ENCODE measurements around the gene TMEM174. TPM values are rescaled to one million over a fixed set of nuclear protein-coding genes. Genes with fewer than 3 reads are reported as not detected.

TMEM174 gene
- total RNA-seq, 1 donor from 2014 or later, result not detected

DNA sequence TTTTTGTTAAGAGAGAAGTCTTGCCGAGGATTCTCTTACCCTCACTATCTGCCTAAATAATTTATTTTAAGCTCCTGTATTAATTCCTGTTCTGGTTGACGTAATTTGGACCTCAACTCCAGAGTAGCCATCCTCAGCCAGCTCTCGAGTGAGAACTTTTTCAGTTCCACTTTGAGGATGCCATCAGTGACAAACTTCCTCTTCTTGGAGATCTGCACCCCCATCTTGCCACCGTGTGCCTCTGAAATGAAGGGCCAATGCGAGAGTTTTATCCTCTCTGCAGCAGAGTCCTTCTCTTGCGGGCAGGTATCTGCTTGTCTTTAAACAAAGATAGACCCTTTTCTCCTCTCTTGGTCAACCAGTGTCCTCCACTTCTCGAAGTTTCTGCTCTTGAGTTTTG, 19.5 kb upstream of the TMEM174 start:
- H3K4me3 ChIP-seq, result no peak overlapping the region
- TF ChIP-seq, protein P1, sequence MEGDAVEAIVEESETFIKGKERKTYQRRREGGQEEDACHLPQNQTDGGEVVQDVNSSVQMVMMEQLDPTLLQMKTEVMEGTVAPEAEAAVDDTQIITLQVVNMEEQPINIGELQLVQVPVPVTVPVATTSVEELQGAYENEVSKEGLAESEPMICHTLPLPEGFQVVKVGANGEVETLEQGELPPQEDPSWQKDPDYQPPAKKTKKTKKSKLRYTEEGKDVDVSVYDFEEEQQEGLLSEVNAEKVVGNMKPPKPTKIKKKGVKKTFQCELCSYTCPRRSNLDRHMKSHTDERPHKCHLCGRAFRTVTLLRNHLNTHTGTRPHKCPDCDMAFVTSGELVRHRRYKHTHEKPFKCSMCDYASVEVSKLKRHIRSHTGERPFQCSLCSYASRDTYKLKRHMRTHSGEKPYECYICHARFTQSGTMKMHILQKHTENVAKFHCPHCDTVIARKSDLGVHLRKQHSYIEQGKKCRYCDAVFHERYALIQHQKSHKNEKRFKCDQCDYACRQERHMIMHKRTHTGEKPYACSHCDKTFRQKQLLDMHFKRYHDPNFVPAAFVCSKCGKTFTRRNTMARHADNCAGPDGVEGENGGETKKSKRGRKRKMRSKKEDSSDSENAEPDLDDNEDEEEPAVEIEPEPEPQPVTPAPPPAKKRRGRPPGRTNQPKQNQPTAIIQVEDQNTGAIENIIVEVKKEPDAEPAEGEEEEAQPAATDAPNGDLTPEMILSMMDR (IDR thresholded peaks at IDR 0.05; ENCODE audit: borderline replicate concordance), result no peak
- H3K36me3 ChIP-seq, result no peaks in the 10 kb centered on the region
- intact Hi-C loops (cut with micrococcal nuclease), result no loop called here
- no peak for DNase-seq
- no peak overlapping the region for H3K27ac ChIP-seq (replicated peaks)
- no peaks in the 10 kb centered on the region for H3K4me1 ChIP-seq
- H3K9me3 ChIP-seq (replicated peaks), result no peaks in the 10 kb centered on the region
- H3K27me3 ChIP-seq (ENCODE audit: low read depth), result peaks cover 18% of the 10 kb centered on the region

DNA sequence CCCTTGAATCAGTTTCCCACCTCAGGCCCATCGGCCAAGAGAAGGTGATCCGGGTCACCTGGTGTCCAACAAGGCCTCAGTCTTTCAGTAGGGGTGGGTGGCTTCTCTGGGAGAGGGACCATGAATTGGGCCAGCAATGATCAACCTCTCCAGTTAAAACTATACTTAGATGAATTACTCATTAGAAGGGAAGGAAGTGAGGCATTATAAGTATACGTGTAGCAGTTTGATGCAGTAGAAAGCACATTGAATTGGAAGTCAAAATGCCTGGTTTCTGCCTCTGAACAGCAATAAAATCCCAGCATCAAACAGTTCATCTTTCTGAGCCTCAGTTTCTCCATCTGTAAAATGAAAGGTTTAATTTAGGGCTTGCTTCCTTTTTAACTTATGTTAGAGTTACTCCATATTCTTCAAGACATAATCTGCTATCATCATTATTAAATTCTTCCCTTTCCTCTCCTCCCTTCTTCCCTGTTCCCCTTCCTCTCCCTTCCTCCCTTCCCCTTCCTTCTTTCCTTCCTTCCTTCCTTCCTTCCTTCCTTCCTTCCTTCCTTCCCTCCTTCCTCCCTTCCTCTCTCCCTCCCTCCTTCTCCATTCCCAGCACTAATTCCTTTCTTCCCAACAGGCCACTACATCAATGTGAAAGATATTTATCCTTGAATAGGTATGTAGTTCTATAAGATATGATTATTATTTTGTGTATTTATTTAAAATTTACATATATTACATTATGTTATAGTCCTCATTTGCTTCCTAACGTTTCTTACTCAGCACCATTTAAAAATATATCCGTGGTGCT, 18.6 kb upstream of the TMEM174 start:
- TF ChIP-seq, protein P1 (IDR thresholded peaks at IDR 0.05; ENCODE audit: borderline replicate concordance), result no peak
- no peak for DNase-seq
- Histone ChIP-seq H3K27me3 (ENCODE audit: low read depth) (peaks cover 27% of the 10 kb centered on the region), H3K27ac (replicated peaks) (no peak overlapping the region), H3K9me3 (replicated peaks) (no peaks in the 10 kb centered on the region), H3K4me3 (no peak overlapping the region), H3K4me1 (no peaks in the 10 kb centered on the region), H3K36me3 (no peaks in the 10 kb centered on the region)
- intact Hi-C loops (cut with micrococcal nuclease), result no loop called here

DNA sequence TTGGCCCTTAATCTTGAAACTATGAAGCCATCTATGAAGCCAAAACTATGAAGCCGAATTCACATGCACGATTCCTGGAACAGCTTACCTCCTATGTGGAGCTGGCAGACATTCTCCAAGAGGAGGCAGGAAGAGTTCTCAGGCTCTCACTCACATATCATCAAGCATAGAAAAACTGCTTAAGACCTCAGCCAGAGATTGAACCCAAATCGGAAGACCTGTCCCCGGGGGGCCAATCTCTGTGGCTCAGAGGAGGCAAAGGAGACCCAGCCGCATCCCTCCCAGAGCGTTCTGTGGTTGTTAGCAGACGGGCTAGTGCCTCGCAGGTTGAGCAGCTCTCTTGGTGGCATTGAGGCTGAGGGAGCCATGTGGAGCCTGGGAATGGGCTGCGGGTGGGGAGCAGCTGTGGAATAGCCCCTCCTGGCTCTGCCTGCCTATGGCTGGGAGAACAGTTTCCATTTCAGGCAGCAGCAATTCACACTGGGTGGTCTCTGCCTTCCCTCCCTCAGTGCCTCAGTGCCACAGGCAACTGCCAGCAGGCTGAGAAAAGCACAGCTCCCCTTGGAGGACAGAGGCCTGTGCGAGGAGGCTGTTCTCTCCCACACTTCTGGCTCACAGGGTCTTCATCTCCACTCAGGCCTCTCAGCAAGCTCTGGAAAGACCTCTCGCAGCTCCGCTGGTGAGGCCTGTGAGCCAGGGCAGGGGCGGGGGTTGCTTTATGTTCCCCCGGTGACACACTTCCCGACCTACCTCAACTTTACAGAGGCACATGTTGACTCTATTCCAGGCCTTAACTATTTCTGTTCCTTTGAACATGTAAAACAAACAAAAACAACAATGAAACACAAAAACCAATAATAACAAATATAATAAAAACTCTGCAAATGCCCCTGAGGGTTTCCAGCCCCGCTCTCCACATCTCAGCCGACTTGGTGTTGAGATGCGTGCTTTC, 17.4 kb upstream of the TMEM174 start:
- no peak for DNase-seq
- peaks cover 33% of the 10 kb centered on the region for H3K27me3 ChIP-seq (ENCODE audit: low read depth)
- H3K27ac ChIP-seq (replicated peaks), result no peak overlapping the region
- H3K4me1 ChIP-seq, result no peaks in the 10 kb centered on the region
- H3K36me3 ChIP-seq, result no peaks in the 10 kb centered on the region
- TF ChIP-seq, protein P1 (IDR thresholded peaks at IDR 0.05; ENCODE audit: borderline replicate concordance), result no peak
- no peak overlapping the region for H3K4me3 ChIP-seq
- intact Hi-C loops (cut with micrococcal nuclease), result no loop called here
- no peaks in the 10 kb centered on the region for H3K9me3 ChIP-seq (replicated peaks)

DNA sequence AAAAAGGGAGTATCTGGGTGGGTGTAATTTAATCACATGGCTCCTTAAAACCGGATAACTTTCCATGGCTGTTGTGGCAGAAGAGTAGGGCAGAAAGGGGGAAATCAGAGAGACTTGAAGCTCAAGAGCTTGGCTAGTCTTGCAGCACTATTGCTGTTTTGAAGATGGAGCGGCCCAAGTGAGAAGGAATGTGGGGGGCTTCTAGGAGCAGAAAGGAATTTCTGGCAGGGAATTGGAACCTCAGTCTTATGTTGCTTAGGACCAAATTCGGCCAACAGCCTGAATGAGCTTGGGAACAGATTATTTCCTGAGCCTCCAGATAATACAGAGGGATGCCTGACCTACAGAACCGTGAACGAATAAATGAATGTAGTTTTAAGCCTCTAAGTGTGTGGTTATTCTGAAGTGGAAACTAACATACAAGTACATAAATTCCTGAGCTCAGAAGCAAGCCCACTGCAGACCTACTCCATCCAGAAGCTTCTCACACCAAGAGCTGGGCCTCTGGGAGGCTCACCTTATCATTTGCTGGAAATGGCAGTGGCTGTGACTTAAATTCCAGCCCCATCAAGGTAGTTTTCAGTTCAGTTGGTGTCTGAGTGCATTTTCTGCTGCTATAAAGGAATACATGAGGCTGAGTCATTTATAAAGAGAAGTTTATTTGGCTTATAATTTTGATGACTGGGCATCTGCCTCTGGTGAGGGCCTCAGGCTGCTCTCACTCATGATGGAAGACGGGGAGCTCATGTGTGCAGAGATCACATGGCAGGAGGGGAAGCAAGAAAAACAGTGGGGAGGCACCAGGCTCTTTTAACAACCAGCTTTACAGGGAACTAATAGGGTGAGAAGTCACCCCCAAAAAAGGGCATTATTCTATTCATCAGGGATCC, 15.3 kb upstream of the TMEM174 start:
- Histone ChIP-seq H3K27me3 (ENCODE audit: low read depth) (peaks cover 52% of the 10 kb centered on the region), H3K9me3 (replicated peaks) (no peaks in the 10 kb centered on the region), H3K4me1 (no peaks in the 10 kb centered on the region), H3K4me3 (no peak overlapping the region), H3K36me3 (no peaks in the 10 kb centered on the region), H3K27ac (replicated peaks) (no peak overlapping the region)
- TF ChIP-seq, protein P1 (IDR thresholded peaks at IDR 0.05; ENCODE audit: borderline replicate concordance), result no peak
- DNase-seq, result no peak
- intact Hi-C loops (cut with micrococcal nuclease), result no loop called here

DNA sequence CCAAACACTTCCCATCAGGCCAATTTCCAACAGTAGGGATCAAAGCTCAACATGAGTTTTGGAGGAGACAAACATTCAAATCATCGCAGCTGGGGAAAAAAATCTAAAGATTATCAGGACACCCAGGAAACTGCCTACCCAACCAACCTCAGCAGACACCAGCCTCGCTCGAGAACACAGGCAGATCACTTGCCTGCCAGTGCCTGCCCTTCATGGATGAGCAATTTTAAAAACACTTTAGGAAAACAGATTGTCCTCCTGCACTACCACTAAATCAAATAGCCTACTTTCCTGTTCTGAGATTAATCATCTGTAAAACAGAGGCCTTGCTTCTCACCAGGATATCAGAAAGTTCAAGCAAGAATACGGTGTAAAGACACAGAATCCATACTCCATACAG, 14.7 kb upstream of the TMEM174 start:
- no peak for DNase-seq
- no peak overlapping the region for H3K27ac ChIP-seq (replicated peaks)
- H3K9me3 ChIP-seq (replicated peaks), result no peaks in the 10 kb centered on the region
- H3K4me3 ChIP-seq, result no peak overlapping the region
- intact Hi-C loops (cut with micrococcal nuclease), result no loop called here
- H3K36me3 ChIP-seq, result no peaks in the 10 kb centered on the region
- peaks cover 59% of the 10 kb centered on the region for H3K27me3 ChIP-seq (ENCODE audit: low read depth)
- TF ChIP-seq, protein P1 (IDR thresholded peaks at IDR 0.05; ENCODE audit: borderline replicate concordance), result no peak
- H3K4me1 ChIP-seq, result no peaks in the 10 kb centered on the region
